ENCODE measurements around the gene COG6.

DNA sequence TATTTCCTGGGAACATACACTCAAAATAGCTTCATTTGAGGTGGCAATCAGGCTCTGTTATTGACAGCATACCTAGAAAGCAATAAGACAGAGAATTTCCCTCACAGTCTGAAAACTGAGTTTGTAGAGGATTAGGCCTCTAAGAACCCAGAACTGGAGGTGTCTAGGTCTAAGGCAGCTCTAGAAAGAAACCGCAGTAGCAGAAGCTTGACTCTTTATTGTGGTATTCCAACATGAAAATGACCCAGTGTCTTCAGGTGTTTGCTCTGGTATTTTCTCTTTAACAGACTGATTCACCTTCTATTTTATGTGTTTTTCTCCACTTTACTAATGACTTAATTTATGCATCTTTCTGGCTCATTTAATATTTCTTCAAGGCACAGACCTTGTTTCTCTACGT is 8.5 kb downstream of the COG6 start:
- TF ChIP-seq, protein P1, sequence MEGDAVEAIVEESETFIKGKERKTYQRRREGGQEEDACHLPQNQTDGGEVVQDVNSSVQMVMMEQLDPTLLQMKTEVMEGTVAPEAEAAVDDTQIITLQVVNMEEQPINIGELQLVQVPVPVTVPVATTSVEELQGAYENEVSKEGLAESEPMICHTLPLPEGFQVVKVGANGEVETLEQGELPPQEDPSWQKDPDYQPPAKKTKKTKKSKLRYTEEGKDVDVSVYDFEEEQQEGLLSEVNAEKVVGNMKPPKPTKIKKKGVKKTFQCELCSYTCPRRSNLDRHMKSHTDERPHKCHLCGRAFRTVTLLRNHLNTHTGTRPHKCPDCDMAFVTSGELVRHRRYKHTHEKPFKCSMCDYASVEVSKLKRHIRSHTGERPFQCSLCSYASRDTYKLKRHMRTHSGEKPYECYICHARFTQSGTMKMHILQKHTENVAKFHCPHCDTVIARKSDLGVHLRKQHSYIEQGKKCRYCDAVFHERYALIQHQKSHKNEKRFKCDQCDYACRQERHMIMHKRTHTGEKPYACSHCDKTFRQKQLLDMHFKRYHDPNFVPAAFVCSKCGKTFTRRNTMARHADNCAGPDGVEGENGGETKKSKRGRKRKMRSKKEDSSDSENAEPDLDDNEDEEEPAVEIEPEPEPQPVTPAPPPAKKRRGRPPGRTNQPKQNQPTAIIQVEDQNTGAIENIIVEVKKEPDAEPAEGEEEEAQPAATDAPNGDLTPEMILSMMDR (conservative IDR thresholded peaks at IDR 0.05; ENCODE audit: low read length) = no peak
- TF ChIP-seq EZH2phosphoT487 (IDR thresholded peaks at IDR 0.05; ENCODE audit: borderline replicate concordance, low read depth, low read length) = no peak
